Endodermal cell (in vitro differentiated cells): ENCODE data around the gene ATP11B. TPM values are rescaled to one million over a fixed set of nuclear protein-coding genes. Genes with fewer than 3 reads are reported as not detected.

Experiments
- DNase-seq: peaks from one replicate; pipeline ENCODE4 v3.0.0-alpha.2; 2017
- H3K27ac ChIP-seq: 2 replicates; pipeline ENCODE4 v1.5.1; 2013; ENCODE audit warnings: mild to moderate bottlenecking, low read depth, low read length, moderate library complexity
- H3K27me3 ChIP-seq: 2 replicates; pipeline ENCODE4 v1.6.1; 2013; ENCODE audit warnings: mild to moderate bottlenecking, low read length, moderate library complexity; ENCODE audit not compliant: insufficient read depth, control insufficient read depth, poor library complexity, severe bottlenecking
- H3K36me3 ChIP-seq: 2 replicates; pipeline ENCODE4 v1.7.0; 2013; ENCODE audit warnings: mild to moderate bottlenecking, low read length, moderate library complexity; ENCODE audit not compliant: control insufficient read depth, insufficient read depth
- H3K4me1 ChIP-seq: one replicate; pipeline ENCODE4 v1.7.0; 2013; ENCODE audit warnings: low read length; ENCODE audit not compliant: control insufficient read depth, insufficient read depth
- H3K4me3 ChIP-seq: 2 replicates; pipeline ENCODE4 v1.5.1; 2013; ENCODE audit warnings: mild to moderate bottlenecking, low read length, moderate library complexity
- H3K9ac ChIP-seq: 2 replicates; pipeline ENCODE4 v1.6.1; 2013; ENCODE audit warnings: mild to moderate bottlenecking, low read length, moderate library complexity; ENCODE audit not compliant: poor library complexity, severe bottlenecking; ENCODE audit errors: extremely low read depth
- H3K9me3 ChIP-seq: 2 replicates; pipeline ENCODE4 v1.6.1; 2013; ENCODE audit warnings: mild to moderate bottlenecking, low read length, moderate library complexity; ENCODE audit not compliant: control insufficient read depth
- H3K27ac Mint-ChIP-seq: 2 replicates; pipeline ENCODE4 v1.8.0; 2020; ENCODE audit warnings: mixed read lengths
- H3K27me3 Mint-ChIP-seq: 2 replicates; pipeline ENCODE4 v1.8.0; 2021; ENCODE audit warnings: mild to moderate bottlenecking, mixed read lengths; ENCODE audit not compliant: insufficient read depth
- H3K36me3 Mint-ChIP-seq: 2 replicates; pipeline ENCODE4 v1.8.0; 2020; ENCODE audit warnings: low read depth, mixed read lengths
- H3K4me1 Mint-ChIP-seq: 2 replicates; pipeline ENCODE4 v1.8.0; 2020; ENCODE audit warnings: mixed read lengths
- H3K4me3 Mint-ChIP-seq: 2 replicates; pipeline ENCODE4 v1.8.0; 2020; ENCODE audit warnings: mild to moderate bottlenecking, moderate library complexity, mixed read lengths
- H3K9me3 Mint-ChIP-seq: 2 replicates; pipeline ENCODE4 v1.8.0; 2020; ENCODE audit warnings: mild to moderate bottlenecking, mixed read lengths
- WGBS, 2 experiments: methylation state at CpG; one replicate each; pipeline versions ENCODE4 v1.1.5 to v1.1.7; 2013; ENCODE audit warnings: missing lambda C conversion rate in 2 of 2, mixed read lengths in 1 of 2; ENCODE audit not compliant: insufficient coverage in 1 of 2, insufficient read length in 1 of 2; 5-methylcytosine and 5-hydroxymethylcytosine counted together
- total RNA-seq, 2 donors: library from RNA; stranded (reverse); fragmentation: NEBNext Ultra II Directional in 1 of 2; extraction: Animal tissue kit (Norgen Biotek cat#: 25700) in 1 of 2; gene quantifications; 2 replicates in 1 of 2; 3 replicates in 1 of 2; pipeline ENCODE4 v1.2.1, GENCODE V29; 2021
- TF ChIP-seq, protein P1 (sequence below): fragments of 200-600 bp; sonication (generic); conservative IDR thresholded peaks from 2 replicates; pipeline ENCODE4 v1.5.0; 2021; ENCODE audit warnings: antibody characterized with exemption, mild to moderate bottlenecking

The ATP11B gene
- total RNA-seq, 2 donors from 2014 or later: 23.6 to 27.8 TPM

DNA sequence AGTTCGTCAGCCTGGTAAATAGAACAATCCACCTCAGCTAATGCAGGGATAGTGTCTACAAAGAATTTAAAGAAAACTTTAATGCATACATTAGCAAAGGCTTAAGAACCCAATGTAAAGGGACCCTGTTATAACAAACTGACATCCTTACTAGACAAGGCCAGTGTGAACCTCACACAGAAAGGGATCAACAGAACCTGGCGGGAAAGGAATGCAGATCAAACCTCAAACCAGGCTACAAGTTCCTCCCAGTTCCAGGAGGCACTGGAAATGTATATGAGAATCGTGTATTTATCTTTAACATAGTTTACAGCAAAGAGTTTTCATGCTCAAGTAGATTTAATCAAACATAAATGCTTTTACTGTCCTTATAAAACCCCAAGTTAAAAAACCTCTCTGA lies 37.6 kb upstream of the ATP11B start:
- Histone ChIP-seq H3K9me3 (peaks cover 22% of the 10 kb centered on the region), H3K27ac (no peak overlapping the region), H3K4me3 (no peak overlapping the region), H3K9ac (no peak overlapping the region), H3K4me1 (no peaks in the 10 kb centered on the region), H3K27me3 (no peaks in the 10 kb centered on the region), H3K36me3 (no peaks in the 10 kb centered on the region)
- no peak overlapping the region for H3K4me3 Mint-ChIP-seq
- no peak overlapping the region for H3K27ac Mint-ChIP-seq
- no peaks in the 10 kb centered on the region for H3K4me1 Mint-ChIP-seq
- WGBS, 2 experiments: 91 to 100% methylated on average over 2 of the region's 3 CpGs
- H3K36me3 Mint-ChIP-seq: no peaks in the 10 kb centered on the region
- no peak for DNase-seq
- peaks cover 10% of the 10 kb centered on the region for H3K27me3 Mint-ChIP-seq
- peaks cover 9% of the 10 kb centered on the region for H3K9me3 Mint-ChIP-seq
- TF ChIP-seq, protein P1, sequence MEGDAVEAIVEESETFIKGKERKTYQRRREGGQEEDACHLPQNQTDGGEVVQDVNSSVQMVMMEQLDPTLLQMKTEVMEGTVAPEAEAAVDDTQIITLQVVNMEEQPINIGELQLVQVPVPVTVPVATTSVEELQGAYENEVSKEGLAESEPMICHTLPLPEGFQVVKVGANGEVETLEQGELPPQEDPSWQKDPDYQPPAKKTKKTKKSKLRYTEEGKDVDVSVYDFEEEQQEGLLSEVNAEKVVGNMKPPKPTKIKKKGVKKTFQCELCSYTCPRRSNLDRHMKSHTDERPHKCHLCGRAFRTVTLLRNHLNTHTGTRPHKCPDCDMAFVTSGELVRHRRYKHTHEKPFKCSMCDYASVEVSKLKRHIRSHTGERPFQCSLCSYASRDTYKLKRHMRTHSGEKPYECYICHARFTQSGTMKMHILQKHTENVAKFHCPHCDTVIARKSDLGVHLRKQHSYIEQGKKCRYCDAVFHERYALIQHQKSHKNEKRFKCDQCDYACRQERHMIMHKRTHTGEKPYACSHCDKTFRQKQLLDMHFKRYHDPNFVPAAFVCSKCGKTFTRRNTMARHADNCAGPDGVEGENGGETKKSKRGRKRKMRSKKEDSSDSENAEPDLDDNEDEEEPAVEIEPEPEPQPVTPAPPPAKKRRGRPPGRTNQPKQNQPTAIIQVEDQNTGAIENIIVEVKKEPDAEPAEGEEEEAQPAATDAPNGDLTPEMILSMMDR: no peak

DNA sequence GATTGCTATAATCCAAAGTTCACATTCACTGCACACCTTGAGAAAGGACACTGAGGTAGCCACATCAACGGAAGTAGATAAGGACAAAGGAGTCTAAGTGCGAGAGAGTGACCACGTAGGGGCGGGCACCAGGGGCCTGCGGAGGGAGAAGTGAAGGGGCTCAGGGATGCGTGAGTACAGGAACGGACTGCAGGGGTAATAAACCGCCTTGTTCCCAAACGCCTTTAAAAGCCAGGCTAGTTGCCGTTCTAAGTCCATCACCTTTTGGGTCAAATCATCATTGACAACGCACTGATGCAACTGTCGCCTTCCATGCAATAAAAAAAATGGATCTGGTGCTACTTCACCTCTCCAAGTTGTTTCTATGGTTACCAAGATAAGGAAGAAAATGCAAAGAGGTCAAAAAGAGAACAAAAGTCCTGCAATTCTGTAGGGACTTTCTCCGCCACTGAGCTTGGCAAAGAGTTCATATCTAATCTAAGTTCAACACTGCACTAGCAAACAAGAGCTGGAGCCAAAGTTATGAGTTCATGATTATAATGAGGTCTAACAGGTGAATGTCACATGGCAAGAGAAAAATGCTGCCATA lies 32.6 kb upstream of the ATP11B start:
- H3K36me3 ChIP-seq: no peaks in the 10 kb centered on the region
- H3K27me3 ChIP-seq: no peaks in the 10 kb centered on the region
- 84% methylated on average over 13 of the region's 13 CpGs for WGBS, 2 experiments
- no peak overlapping the region for H3K27ac ChIP-seq
- no peaks in the 10 kb centered on the region for H3K36me3 Mint-ChIP-seq
- no peaks in the 10 kb centered on the region for H3K9me3 ChIP-seq
- no peaks in the 10 kb centered on the region for H3K9me3 Mint-ChIP-seq
- no peaks in the 10 kb centered on the region for H3K4me1 Mint-ChIP-seq
- TF ChIP-seq, protein P1: no peak
- H3K4me3 ChIP-seq: no peak overlapping the region
- no peak for DNase-seq
- no peak overlapping the region for H3K9ac ChIP-seq
- H3K27ac Mint-ChIP-seq: no peak overlapping the region
- no peaks in the 10 kb centered on the region for H3K4me1 ChIP-seq
- H3K4me3 Mint-ChIP-seq: no peak overlapping the region
- peaks cover 4% of the 10 kb centered on the region for H3K27me3 Mint-ChIP-seq

DNA sequence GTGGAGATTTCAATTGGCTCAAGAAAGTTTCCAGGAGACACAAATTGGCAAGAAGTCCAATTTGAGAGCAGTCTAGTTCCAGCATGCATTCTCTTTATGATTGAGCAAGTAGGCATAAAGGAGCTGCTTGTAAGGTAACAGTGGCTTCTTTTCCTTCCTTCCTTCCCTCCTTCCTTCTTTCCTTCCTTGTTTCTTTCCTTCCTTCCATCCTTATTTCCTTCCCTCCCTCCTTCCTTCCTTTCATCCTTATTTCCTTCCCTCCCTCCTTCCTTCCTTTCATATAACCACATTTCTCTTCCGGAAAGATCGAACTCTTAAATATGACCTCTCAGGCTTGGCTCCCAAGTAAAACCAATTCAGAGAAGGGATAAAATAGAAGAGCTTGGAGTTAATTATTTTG lies 29.4 kb upstream of the ATP11B start:
- Histone ChIP-seq H3K9ac (no peak overlapping the region), H3K27me3 (no peaks in the 10 kb centered on the region), H3K27ac (no peak overlapping the region), H3K36me3 (no peaks in the 10 kb centered on the region), H3K9me3 (no peaks in the 10 kb centered on the region), H3K4me1 (no peaks in the 10 kb centered on the region), H3K4me3 (no peak overlapping the region)
- TF ChIP-seq, protein P1: no peak
- WGBS, 2 experiments: 68% methylated on average over 2 of the region's 2 CpGs; no CpG with 5 or more reads in 1 of the 2 experiments
- Mint-ChIP-seq H3K36me3 (no peaks in the 10 kb centered on the region), H3K4me3 (no peak overlapping the region), H3K9me3 (no peaks in the 10 kb centered on the region), H3K4me1 (no peaks in the 10 kb centered on the region), H3K27me3 (no peaks in the 10 kb centered on the region), H3K27ac (no peak overlapping the region)
- no peak for DNase-seq
